HG02623 (cell line): ENCODE data around the gene CALML3.
"Not testable (repeated sequence)": the region's sequence is repeated elsewhere in the genome, so short reads cannot be mapped to it uniquely, and the experiment has no call there.

Experiments used
- ATAC-seq: cut with Tn5 transposase; IDR thresholded peaks from one replicate; pipeline ENCODE4 v1.9.1; 2021; ENCODE audit warnings: moderate library complexity; ENCODE audit not compliant: unreplicated experiment

The CALML3 gene

GRCh38 chr10:5552376-5553321 lies 27.9 kb downstream of the CALML3 start:
- ATAC-seq: no peak

GRCh38 chr10:5553400-5554170 lies 28.8 kb downstream of the CALML3 start:
- ATAC-seq: no peak

GRCh38 chr10:5555021-5555510 lies 30.3 kb downstream of the CALML3 start:
- ATAC-seq: no peak

GRCh38 chr10:5555881-5556280 lies 31.1 kb downstream of the CALML3 start:
- no peak for ATAC-seq

GRCh38 chr10:5556576-5556975 lies 31.8 kb downstream of the CALML3 start:
- no peak for ATAC-seq

GRCh38 chr10:5557040-5557721 lies 32.4 kb downstream of the CALML3 start:
- ATAC-seq: no peak

- ATAC-seq: no peak
Observed at GRCh38 chr10:5557799-5558771, 33.3 kb downstream of the CALML3 start.

GRCh38 chr10:5559022-5559421 lies 34.3 kb downstream of the CALML3 start:
- not testable (repeated sequence) for ATAC-seq

- no peak for ATAC-seq
Observed at GRCh38 chr10:5559642-5560141, 34.9 kb downstream of the CALML3 start.

- no peak for ATAC-seq
Observed at GRCh38 chr10:5560142-5560816, 35.5 kb downstream of the CALML3 start.

- no peak for ATAC-seq
Observed at GRCh38 chr10:5560817-5561703, 36.3 kb downstream of the CALML3 start.

GRCh38 chr10:5561704-5562645 lies 37.2 kb downstream of the CALML3 start:
- ATAC-seq: no peak

- ATAC-seq: no peak
Observed at GRCh38 chr10:5563321-5563961, 38.7 kb downstream of the CALML3 start.

- no peak for ATAC-seq
Observed at GRCh38 chr10:5563991-5564536, 39.3 kb downstream of the CALML3 start.

- no peak for ATAC-seq
Observed at GRCh38 chr10:5564537-5565204, 39.9 kb downstream of the CALML3 start.

- ATAC-seq: no peak
Observed at GRCh38 chr10:5565205-5565545, 40.4 kb downstream of the CALML3 start.
